Fibroblast of pulmonary artery (primary cell): ENCODE results near the gene TBCK.

ENCODE experiments used
- DNase-seq: peaks from one replicate; pipeline ENCODE4 v3.0.0-alpha.2; 2010; ENCODE audit warnings: low read depth
- H3K4me3 ChIP-seq: replicated peaks from 2 replicates; pipeline ENCODE4 v1.5.1; 2011; ENCODE audit warnings: low read depth, mild to moderate bottlenecking, control low read depth, low read length, moderate library complexity
- TF ChIP-seq, protein P1 (sequence below): IDR thresholded peaks from 2 replicates; pipeline ENCODE4 v1.5.1; 2011; ENCODE audit warnings: mild to moderate bottlenecking, control low read depth, low read length, inconsistent platforms; ENCODE audit errors: missing control alignments

TBCK gene

GRCh38 chr4:106201373-106201772 lies 114.6 kb downstream of the TBCK start:
- peak; percentile 36 for DNase-seq
- TF ChIP-seq, protein P1, sequence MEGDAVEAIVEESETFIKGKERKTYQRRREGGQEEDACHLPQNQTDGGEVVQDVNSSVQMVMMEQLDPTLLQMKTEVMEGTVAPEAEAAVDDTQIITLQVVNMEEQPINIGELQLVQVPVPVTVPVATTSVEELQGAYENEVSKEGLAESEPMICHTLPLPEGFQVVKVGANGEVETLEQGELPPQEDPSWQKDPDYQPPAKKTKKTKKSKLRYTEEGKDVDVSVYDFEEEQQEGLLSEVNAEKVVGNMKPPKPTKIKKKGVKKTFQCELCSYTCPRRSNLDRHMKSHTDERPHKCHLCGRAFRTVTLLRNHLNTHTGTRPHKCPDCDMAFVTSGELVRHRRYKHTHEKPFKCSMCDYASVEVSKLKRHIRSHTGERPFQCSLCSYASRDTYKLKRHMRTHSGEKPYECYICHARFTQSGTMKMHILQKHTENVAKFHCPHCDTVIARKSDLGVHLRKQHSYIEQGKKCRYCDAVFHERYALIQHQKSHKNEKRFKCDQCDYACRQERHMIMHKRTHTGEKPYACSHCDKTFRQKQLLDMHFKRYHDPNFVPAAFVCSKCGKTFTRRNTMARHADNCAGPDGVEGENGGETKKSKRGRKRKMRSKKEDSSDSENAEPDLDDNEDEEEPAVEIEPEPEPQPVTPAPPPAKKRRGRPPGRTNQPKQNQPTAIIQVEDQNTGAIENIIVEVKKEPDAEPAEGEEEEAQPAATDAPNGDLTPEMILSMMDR: peak; percentile 74
- no peak overlapping the region for H3K4me3 ChIP-seq

GRCh38 chr4:106195435-106195950 lies 120.5 kb downstream of the TBCK start:
- no peak for DNase-seq
- TF ChIP-seq, protein P1: no peak
- no peak overlapping the region for H3K4me3 ChIP-seq

DNA sequence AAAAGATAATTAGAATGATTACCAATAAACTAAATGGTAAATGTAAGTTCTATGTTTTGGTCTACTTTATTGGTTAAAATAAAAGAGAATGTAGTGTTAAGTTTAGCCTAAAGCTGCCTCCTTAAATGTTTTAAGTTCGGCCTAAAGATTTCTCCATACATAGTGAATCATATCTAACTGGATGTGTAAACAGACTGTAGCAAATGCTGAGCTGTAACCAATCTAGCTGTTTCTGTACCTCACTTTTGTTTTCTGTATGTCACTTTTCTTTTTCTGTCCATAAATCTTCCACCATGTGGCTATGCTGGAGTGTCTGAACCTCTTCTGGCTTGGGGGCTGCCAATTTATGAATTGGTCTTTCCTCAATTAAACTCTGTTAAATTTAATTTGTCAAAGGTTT lies 121.2 kb downstream of the TBCK start:
- TF ChIP-seq, protein P1: no peak
- no peak overlapping the region for H3K4me3 ChIP-seq
- no peak for DNase-seq

- TF ChIP-seq, protein P1: no peak
- no peak for DNase-seq
- no peak overlapping the region for H3K4me3 ChIP-seq
Measured at GRCh38 chr4:106192131-106192530, 123.9 kb downstream of the TBCK start.

DNA sequence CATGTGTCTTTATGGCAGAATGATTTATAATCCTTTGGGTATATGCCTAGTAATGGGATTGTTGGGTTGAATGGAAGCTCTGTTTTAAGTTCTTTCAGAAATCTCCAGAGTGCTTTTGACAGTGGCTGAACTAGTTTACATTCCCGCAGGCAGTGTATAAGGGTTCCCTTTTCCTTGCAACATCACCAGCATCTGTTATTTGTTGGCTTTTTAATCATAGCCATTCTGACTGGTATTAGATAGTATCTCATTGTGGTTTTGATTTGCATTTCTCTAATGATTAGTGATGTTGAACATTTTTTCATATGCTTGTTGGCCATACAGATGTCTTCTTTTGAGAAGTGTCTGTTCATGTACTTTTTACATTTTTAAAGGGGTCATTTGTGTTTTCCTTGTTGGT lies 129.8 kb downstream of the TBCK start:
- no peak for DNase-seq
- TF ChIP-seq, protein P1: no peak
- H3K4me3 ChIP-seq: no peak overlapping the region

DNA sequence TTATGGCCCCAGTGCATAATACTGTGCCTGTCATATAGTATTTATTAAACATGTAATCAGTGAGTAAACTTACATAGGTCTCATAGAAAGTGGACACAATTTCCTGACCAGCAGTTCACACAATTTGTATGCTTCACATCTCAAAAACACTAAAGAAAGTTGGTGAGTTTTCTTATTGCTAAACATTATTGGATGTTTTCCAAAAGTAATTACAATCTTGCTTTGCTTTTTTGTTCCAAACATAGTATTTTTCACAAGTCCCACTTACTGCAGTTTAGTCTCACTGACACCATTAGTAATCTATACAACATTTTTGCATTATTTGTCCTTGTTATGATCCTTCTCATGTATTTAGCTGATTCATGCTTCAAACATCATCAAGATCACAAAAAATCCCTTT lies 132.5 kb downstream of the TBCK start:
- TF ChIP-seq, protein P1: no peak
- DNase-seq: no peak
- H3K4me3 ChIP-seq: no peak overlapping the region

- TF ChIP-seq, protein P1: no peak
- H3K4me3 ChIP-seq: no peak overlapping the region
Measured at GRCh38 chr4:106172861-106173260, 143.1 kb downstream of the TBCK start.

More at GRCh38 chr4:106172861-106173260, 143.1 kb downstream of the TBCK start:
- no peak for DNase-seq
